ENCODE measurements around the gene ZNF507.
"Not testable (repeated sequence)": the region's sequence is repeated elsewhere in the genome, so short reads cannot be mapped to it uniquely, and the experiment has no call there.

ZNF507 gene

DNA sequence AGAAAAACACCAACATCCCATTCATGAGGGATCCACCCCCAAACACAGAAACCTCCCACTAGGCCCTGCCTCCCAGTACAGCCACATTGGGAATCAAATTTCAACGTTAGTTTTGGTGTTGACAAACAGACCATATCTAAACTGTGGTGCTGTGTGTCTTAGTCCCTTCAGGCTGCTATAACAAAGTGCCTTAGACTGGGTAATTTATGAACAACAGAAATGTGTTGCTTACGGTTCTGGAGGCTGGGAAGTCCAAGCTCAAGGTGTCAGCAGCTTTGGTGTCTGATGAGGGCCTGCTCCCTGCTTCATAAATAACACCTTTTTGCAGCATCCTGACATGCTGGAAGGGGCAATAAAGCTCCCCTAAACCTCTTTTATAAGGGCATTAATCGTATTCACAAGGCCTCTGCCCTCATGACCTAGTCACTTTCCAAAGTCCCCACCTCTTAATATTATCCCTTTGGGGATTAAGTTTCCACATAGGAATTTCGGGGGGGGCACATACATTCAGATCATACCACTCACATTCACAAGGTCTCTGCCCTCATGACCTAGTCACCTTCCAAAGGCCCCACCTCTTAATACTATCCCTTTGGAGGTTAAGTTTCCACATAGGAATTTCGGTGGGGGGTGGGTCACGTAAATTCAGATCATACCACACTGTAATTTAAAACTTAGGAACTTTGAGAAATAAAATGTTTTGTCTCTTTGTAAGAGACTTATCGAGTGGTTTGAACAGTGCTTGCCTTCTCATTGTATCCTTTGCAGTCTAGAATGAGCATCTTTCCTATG lies 27.5 kb downstream of the ZNF507 start:
- DNase-seq: no peak

DNA sequence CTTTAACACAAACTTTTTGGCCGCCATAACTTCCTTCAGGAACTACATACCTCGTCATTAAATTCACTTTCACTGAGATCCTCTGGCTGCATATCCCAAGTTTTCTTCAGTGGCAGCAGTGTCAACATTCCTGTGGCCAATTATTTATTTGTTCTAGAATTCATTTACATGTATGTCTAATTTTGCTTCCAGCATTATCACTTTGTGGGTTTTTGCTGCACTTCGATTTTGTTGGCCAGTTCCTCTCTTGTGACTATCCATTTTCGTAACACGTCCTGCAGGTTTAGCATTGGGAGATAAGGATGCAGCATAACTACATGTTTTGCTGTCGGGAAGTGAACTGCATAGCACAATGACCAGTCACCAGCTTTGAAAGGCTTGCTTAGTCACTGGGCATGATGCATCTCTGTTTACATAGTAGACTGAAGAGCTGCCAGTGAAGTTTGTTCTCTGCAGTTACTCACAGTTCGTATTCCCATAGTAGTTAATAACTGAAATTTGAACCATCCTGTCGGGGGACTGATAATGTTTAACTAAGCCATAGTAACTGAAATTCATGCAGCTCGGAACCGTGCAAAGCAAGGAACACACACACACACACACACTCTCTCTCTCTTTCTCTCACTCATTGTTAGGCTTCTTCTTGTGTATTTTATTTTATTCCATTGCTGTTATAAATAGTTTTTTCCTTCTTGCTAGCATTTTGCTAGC lies 28.3 kb downstream of the ZNF507 start:
- DNase-seq: peak; percentile 23

DNA sequence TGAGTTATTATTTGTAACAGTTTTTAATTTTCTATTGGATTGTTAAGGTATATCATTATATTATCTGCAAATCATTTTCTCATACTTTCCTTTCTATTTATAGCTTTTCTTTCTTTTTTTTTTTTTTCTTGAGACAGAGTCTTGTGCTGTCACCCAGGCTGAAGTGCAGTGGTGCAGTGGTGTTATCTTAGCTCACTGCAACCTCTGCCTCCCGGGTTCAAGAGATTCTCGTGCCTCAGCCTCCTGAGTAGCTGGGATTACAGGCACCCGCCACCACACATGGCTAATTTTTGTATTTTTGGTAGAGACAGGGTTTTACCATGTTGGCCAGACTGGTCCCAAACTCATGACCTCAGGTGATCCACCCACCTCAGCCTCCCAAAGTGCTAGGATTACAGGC lies 29.0 kb downstream of the ZNF507 start:
- not testable (repeated sequence) for DNase-seq

DNA sequence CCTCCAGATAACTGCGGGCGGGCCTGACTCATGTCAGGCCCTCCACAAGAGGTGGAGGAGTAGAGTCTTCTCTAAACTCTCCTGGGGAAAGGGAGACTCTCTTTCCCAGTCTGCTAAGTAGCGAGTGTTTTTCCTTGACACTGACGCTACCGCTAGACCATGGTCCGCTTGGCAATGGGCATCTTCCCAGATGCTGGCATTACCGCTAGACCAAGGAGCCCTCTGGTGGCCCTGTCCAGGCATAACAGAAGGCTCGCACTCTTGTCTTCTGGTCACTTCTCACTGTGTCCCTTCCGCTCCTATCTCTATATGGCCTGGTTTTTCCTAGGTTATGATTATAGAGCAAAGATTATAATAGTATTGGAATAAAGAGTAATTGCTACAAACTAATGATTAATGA lies 31.7 kb downstream of the ZNF507 start:
- not testable (repeated sequence) for DNase-seq

DNA sequence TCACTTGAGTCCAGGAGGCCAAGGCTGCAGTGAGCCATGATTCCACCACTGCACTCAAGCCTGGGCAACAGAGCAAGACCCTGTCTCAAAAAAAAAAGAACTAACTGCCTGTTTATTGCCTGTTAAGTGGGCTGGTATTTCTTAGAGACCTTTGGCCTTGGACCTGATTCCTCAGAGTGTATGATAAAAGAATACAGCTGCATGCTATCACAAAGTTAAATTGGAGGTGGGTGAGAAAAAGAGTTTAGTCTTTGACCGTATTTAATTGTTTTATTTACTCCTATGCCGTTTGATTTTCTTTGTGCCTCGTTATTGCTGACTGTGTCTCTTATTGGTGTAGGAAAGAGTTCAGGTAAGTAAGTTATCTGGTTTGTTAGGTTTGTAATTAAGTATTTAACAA lies 34.9 kb downstream of the ZNF507 start:
- DNase-seq: no peak

DNA sequence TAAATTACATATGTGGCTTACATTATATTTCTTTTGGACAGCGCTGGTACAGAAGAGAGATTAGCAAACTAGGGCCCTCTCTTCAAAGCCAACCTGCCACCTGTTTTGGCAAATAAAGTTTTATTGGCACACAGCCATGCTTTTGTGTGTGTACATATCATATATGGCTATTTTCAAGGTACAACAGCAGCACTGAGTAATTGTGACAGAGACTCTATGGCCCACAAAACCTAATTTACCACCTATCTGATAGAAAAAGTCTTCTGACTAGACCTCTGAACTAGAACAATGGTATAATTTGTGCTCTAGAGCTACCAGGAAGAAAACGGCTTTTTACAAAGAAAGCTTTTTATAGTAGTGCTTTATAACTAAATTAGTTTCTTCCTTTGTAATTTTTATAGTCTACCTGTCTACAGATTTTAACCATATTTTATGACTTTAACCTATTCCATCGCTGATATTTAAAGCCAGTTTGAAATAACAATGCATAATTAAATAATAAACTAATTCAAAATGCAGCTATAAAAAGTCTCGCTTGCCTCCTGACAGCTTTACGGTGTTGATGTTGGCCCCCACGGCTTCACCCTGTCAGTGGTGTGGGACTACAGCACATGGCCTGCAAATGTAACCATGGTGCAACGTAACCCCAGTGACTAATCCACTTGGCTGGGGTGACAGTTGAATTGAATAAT lies 42.4 kb downstream of the ZNF507 start:
- DNase-seq: no peak

DNA sequence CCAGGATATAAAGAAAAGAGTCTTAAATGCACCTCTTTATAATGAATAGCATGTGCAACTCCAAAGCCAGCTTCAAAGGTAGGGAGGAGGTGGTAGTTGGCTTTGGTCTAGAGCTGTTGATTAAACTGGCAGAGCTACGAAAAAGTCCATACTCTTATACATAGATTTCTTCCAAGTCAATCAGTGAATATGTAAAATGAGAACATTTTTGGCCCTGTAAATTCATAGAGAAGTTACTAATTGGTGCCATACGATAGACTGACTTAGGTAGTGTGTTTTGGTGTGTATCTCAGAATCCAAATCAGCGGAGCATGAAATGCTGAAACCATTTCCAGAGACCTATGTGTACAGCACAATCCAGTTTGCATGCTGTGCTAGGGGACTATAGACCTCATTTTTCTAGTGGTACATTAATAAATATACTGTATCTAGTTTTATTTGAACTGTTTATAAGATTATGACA lies 43.0 kb downstream of the ZNF507 start:
- DNase-seq: no peak

DNA sequence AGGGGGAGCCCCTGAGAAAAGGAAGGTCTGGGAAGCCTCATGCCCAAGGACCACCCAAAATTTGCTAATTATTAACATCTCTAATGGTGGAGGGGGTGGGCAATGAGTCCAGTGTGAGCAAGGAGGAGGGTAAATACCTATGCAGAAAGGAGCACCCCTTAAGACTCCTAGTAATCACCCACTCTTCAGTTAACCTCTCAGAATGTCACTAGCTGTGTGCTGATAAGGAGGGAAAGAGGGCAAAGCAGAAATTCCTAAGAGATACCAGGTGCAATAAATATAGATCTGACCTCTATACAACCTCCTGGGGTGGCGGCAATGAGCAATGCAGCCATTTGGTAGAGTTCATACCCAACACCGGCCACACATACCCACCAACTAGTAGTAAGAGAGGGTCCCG lies 47.5 kb downstream of the ZNF507 start:
- no peak for DNase-seq

DNA sequence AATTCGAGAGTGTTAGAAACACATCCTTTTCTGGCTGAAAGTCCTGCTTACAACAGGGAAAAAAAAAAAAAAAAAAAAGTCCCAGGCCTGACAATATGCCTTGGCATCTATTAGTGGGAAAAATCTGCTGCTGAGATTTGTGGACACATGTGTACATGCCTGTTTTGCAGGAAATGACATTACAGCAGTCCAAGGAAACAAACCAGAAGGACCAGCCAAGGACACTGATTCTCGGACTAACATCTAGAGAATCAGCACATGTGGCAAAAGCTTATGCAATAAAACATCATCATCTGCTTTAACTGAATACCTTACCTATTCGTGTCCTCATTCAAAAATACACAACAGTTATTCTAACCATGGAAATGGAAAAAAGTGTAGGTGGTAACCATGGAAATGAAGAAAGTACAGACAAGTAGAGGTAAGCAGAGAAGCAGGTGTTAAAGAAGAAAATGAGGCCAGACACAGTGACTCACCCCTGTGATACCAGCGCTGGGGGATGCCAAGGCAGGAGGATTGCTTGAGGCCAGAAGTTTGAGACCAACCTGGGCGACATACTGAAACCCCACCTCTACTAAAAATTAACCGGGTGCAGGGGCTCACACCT lies 50.7 kb downstream of the ZNF507 start:
- DNase-seq: no peak

DNA sequence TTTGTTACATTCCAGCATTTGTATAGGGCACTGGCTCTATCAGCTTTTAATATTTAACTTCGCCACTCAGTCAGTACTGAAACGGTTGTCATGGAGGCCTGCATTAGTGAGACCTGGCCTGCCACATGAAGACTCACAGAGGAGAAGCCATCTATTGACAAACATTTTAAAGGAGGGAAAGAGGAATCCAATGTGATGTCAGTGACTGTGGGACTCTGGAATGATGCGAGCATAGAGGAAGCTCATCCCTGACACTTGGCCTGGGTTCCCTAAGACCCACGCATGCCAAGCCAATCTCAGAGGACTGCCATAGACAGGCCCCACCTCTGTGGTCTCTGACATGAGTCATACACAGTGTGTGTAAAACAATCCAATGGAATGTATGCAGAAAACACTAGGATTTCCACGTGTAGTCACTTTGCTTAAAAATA lies 52.3 kb downstream of the ZNF507 start:
- DNase-seq: no peak

DNA sequence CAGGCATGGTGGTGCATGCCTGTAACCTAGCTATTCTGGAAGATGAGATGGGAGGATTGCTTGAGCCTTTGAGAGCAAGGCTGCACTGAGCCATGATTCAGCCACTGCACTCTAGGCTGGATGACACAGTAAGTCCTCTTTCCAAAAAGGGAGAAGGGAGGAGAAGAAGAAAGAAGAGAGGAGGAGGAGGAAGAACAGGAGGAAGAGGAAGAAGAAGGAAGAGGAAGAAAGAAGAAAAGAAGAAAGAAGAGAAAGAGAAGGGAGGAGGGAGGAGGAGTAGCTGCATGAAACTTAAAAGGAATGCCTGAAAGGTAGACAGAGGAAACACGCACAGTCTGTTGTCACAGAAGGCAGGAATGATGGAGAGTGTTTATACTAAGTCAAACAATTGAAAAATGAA lies 56.6 kb downstream of the ZNF507 start:
- DNase-seq: no peak

DNA sequence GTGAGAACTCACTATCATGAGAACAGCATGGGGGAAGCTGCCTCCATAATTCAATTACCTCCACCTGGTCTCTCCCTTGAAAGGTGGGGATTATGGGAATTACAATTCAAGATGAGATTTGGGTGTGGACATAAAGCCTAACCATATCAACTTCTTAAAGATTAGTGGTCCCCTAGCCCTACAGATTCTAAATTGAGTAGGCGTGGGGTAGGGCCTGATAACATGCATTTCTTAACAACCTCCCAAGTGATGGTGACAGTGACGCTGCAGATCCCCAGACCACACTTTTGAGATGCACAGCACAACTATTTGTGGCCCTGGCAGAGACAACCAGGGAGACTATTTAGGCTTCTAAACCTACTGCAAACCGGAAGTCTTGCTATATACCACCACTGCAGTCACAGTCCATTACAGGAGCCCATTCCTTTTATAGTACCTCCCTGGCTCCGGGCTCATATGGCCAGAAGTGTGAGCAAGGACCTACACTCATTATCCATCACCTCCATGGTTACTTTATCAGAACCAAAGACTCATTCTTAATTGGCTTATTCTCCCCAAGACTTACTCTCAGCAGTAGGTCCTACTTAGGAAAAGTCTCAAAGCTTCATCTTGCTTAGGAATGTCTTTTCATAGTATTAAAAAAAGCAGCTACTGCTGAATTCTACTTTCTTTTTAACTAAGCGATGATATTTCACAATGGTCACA lies 58.0 kb downstream of the ZNF507 start:
- no peak for DNase-seq

DNA sequence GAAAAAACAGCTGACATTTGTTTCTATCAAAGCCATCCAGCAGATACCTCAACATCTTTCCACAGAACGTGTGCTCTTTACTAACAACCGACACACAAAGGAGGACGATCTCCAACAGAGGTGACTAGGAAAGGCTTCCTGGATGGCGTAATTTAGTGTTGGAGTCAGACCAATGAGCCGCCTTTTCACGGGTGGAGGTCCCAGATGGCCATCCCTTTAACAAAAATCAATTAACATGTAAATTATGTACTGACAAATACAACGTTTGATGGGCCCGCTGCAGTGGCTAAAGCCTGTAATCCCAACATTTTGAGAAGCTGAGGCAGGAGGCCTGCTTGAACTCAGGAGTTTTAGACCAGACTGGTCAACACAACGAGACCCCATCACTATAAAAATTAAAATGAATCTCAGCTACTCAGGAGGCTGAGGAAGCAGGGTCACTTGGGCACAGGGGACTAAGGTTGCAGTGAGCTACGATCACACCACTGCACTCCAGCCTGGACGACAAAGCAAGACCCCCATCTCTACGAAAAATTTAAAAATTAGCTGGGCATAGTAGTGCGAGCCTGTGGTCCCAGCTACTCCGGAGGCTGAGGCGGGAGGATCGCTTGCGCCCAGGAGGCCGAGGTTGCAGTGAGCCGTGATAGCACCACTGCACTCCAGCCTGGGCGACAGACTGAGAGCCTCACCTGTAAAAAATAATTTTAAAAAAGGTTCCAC lies 59.0 kb downstream of the ZNF507 start:
- DNase-seq: no peak

DNA sequence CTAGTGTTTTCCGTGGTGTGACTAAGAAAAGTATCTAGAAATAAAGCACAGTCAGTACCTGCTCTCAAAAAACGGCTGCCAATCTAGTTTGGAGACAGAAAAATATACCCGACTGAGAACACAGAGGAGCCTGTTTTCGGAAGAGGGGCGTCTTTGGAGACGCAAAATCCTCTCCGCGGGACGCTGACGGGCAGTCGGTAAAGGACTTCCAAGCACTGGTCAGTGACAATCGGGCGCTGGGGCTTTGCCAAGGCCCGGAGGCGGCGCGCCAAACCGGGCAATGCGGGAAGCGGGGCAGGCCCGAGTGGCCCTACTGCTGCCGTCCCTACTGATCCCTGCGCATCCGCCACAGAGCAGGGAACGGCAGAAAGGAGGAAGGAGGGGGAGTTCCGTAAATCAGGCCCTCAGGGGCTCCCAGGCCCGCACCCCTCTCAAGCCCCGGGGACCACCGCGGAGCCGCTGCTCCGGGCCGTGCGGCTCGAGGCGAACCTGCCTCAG lies 59.6 kb downstream of the ZNF507 start:
- peak; percentile 74 for DNase-seq

DNA sequence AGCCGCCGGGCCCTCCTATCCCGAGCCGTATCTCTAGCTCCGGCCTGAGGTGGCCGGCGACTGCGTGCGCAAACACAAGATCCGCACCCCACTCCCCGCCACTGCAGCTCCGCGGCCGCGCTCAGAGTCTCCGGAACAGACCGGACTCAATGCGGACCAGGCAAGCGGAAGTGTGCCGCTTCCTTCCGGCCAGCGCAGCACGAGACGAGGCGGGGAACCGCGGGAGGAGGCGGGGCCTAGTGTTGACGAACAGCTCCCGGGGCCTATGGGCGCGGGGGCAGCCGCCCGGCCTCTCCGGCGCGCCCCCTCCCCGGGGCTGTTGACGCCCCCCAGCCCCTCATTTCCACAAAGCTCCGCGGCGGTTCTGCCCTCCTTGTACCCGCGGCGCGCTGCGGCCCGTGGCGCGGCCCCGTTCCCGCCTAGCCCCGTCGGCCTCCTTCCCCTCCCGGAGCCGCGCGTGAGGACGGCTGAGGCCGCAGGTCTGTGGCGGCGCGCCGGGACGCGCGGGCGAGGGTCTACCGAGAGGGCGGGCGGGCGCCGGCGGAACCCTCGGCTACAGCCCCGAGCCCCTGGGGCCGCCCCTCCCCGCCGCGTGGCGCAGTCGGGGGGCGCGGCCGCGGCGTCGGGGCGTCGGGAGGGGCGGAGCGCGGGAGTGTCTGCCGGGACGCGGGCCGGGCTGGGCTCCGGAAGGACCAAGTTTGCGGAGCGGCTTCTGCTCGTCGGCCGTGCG lies 60.2 kb downstream of the ZNF507 start, which contains the start of gene DPY19L3:
DPY19L3 (plus strand) TSS at position 340 of the 730 bp plus-strand sequence. CDS start 2,484 bp downstream, outside the sequence.
- DNase-seq: peak; percentile 96

DNA sequence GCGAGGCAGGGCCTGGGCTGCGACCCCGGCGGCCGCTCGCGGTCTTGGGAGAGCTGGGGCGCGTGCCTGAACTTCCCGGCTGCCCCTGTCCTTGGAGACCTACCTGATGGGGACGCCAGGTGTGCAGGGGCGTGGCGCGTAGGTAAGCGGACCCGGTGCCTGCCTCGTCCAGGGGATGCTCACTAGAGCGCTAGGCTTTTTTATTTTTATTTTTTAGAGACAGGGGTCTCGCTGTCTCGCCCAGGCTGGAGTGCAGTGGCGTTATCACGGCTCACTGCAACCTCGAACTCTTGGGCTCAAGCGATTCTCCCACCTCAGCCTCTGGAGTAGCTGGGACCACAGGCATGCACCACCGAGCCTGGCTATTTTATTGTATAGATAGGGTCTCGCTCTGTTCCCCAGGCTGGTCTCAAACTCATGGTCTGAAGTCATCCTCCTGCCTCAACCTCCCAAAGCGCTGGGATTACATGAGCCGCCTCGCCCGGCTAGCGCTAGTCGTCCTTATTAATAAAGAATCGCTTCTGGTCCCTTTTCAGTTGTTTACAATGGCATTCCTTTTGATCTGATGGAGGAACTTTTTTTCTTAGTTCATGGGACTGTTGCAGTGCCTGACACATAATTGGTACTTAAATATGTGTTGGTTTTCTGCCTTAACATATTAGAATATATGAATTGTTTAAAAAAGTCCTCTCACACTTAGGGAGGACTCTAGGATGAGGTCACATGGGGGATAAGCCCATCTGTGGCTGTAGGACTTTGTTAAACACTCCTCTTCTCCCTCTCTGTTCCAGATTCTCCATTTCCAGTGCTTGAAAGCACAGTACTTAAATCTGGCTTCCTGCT lies 61.0 kb downstream of the ZNF507 start:
- DNase-seq: no peak

DNA sequence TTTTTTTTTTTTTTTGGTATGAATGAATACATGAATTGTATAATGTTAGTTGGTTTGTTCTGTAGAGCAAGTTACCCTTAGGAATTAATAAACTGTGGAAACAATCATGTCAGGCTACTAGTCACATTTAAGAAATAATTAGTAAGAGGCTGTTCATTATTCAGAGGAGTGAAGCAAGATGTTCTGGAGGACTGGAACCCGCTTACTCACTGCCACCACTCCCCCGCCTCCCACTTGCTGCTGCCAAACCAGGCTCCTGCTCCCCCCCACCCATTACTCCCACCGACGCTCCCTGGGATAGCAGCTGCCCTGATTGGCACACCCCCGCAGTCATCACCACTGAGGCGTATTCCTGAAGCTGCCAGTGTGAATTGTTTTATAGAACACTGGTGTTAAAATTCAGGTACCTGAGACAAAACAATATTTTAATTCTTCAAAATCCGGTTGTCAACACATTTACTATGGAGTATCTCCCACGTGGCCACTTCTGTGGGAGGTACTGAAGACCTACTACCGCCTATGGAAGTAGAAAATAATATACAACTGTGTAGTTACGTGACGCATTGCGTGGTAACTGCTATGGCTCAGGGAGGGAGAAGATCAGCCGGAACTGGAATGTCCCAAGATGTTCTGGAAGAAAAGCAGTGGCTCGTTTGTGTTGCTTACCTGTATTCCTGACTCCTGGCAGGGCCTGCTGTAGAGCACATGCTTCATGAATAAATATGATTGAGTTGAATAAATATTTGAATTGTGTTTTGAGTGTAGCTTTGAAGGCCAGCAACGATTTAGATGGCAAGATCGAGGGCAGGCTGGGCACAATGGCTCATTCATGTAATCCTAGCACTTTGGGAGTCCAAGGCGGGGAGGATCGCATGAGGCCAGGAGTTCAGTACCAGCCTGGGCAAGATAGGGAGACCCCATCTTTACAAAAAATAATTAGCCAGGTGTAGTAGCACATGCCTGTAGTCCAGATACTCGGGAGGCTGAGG lies 61.9 kb downstream of the ZNF507 start:
- DNase-seq: no peak

DNA sequence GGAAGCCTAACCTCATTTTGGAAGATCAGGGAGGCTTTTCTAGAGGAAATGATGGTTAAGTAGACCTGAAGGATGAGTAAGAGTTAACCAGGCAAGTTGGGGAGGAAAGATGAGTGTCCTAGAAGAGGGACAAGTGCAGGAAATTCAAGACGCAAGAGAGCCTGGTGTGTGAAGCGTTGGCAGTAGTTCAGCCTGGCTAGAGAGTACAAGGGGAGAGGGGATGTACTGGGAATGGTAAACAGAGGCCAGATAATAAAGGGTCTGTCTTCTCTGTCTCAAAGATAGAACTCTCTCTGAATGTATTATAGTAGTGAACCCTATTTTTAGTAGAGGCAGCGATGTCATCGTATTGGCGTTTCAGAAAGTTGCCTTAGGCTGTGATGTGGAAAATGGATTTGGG lies 69.8 kb downstream of the ZNF507 start:
- no peak for DNase-seq

DNA sequence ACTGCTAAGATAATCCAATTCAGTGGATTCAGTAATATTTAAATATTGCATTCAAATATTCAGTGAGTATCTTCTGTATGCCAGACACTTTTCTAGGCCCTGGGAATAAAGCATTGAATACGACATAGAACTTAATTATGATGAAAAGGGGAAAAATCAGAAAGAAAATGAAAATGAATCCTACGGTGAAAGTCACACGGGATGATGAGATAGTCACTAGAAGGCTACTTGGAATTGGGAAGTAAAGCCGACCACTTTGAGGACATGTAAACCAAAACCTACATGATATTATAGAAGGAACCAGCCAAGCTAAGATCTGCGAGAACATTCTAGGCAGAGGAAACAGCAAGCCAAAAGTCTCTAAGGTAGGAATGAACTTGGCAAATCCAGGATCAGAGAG lies 70.3 kb downstream of the ZNF507 start:
- no peak for DNase-seq

Data from midbrain (tissue), 1 donor.